HG03060 (cell line): Measurements from ENCODE around the gene NID1.
"Not testable (repeated sequence)": the region's sequence is repeated elsewhere in the genome, so short reads cannot be mapped to it uniquely, and the experiment has no call there.

Experiments
- ATAC-seq: cut with Tn5 transposase; IDR thresholded peaks from one replicate; pipeline ENCODE4 v1.9.1; 2021; ENCODE audit warnings: low read depth, moderate number of reproducible peaks; ENCODE audit not compliant: unreplicated experiment

Gene NID1

GRCh38 chr1:235971571-235972310, 93.1 kb downstream of the NID1 start:
- peak; percentile 88 for ATAC-seq

DNA sequence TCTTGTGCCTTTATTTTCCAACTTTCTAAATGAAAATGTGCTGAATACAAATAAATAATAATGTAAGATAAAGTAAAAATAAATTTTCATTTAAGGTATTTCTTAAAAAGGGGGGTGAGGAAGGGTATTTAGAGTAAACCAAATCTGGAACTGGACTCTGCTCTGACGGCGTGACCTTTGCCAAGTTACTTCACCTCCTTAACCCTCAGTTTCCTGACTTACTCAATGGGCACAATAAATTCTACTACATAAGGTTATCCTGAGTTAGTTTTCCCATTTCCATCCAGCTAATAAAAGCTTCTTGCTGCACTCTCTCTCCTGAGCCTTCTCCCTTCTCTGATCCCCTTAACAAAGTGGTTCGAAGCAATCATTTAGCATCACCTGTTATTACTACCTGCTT, 93.9 kb downstream of the NID1 start:
- no peak for ATAC-seq

DNA sequence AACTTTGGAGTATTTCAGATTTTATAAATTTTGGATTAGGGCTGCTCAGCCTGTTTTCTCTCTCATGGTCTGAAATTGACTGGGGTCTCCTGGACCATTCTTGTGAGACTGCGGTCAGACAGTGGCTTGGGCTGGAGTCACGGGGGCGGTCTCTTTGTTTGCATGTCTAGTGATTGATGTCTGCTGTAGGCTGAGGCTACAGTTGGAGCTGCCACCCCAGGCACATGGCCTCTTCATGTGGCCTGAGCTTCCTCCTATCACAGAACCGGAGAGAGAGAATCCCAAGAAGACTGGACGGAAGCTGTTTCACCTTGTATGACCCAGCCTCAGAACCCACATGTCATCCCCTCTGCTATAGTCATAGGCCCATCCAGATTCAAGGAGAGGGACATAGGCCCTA, 96.1 kb downstream of the NID1 start:
- ATAC-seq = no peak

DNA sequence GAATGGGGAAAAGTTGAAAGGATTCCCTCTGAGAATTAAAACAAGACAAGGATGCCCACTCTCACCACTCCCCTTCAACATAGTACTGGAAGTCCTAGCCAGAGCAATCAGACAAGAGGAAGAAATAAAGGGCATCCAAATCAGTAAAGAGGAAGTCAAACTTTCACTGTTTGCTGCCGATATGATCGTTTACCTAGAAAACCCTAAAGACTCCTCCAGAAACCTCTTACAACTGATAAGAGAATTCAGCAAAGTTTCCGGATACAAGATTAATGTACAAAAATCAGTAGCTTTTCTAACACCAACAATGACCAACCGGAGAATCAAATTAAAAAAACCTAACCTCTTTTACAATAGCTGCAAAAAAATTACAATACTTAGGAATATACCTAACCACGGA, 98.8 kb downstream of the NID1 start:
- not testable (repeated sequence) for ATAC-seq

DNA sequence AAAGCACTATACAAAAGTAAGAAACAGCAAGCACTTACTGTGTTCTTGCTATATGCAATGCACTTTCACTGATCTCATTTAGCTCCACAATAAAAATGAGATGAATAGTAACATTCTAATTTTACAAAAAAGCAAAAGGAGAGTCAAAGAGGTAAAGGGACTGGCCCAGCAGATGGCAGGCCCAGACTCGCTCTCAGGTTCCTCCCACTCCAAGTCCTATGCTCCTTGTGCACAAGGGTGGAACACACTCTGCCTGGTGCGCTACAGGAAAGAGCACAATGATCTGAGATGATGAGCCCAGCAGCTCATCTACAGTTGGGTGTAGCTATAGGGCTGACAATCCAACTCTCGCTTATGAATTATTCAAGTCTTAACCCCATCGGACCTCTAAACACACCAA, 104.1 kb downstream of the NID1 start:
- no peak for ATAC-seq

GRCh38 chr1:235958021-235958420, 106.9 kb downstream of the NID1 start:
- no peak for ATAC-seq

GRCh38 chr1:235955777-235956176, 109.1 kb downstream of the NID1 start:
- ATAC-seq = no peak

GRCh38 chr1:235954306-235955283, 110.3 kb downstream of the NID1 start:
- ATAC-seq = peak; percentile 88

- ATAC-seq = no peak
These were observed 111.1 kb downstream of the NID1 start for GRCh38 chr1:235953801-235954200.

GRCh38 chr1:235952950-235953615, 111.8 kb downstream of the NID1 start:
- no peak for ATAC-seq

DNA sequence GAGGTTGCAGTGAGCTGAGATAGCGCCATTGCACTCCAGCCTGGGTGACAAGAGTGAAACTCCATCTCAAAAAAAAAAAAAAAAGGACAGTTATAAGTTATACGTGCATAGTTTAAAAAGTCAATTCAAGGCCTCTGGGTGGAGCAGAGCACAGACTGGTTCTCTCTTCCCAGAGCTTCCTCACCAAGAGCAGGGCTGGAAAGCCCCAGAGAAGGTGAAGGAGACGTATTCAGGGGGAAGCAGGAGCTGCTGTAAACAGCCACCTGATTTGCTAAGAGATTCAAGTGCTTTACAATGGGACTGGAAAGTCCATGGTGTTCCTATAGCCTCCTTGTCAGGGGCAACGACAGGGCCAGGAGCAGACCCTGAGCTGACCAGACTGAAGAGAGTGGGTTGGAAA, 113.2 kb downstream of the NID1 start:
- ATAC-seq = no peak

DNA sequence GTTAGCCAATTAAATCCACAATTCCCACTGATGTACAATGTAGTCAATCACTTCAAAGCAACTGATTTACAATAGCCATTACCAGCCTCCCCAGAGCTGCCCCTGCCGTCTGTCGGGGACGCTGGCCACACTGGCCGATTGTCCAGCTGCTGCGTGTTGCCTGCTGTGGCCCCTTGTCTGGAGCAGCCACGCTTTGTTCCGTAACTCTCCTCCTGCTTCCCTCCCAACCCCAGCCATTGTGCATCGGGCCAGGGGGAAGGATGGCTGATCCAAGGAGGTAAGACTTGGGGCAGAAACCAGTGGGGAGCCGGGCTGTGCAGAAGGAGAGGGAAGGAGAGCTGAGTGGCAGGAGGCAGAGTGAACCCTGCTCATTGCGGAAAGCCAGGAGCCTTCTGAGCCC, 114.6 kb downstream of the NID1 start:
- ATAC-seq = no peak

DNA sequence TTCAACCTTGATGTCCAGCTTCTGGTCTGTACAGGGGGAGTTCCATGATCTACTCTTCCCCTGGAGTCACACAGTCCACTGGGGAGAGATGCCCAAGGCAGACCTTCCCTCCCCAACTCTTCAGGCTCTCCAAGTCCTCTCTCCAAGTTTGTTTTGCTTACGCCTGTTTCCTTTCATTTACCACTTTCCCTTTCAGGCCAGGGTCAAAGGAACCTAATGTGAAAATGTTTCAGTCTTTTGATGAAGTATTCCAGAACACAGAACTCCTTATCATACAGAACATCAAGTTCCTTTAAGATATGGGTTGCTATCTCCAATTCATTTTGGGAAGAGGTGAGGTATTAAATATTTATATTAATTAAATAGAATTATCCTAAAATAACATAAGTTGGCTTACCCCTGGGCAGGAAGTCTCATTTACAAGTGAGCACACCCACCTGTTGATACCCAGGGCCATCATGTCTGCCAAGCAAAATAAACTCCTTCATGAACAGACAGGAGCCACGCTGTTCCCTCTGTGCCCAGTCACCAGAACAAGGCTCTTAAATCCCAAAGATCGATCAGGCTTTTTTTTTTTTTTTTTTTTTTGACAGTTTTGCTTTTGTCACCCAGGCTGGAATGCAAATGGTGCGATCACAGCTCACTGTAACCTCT, 116.0 kb downstream of the NID1 start:
- no peak for ATAC-seq

- no peak for ATAC-seq
These were observed 116.9 kb downstream of the NID1 start for GRCh38 chr1:235947989-235948388.

DNA sequence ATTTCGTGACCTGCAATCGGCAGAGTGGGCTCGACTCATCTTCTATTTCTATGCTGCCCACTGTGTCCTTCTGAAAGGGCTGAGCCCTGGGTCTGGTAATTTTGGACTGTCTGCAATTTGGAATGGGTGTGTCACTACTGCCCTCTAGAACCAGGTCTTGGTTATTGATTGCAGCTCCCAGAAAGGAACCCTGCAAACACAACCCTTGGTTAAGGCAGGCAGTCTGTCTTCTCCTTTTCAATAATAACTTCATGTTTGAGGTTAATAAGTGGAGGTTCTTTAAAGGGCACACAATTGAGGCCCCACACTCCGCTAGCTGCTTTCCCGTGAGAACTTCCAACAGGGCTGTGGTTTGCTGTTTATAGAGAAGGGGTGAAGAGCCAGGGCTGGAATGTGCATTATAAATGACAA, 118.3 kb downstream of the NID1 start:
- peak; percentile 35 for ATAC-seq

- ATAC-seq = peak; percentile 53
These were observed 118.9 kb downstream of the NID1 start for GRCh38 chr1:235945775-235946570.

GRCh38 chr1:235943581-235944114, 121.2 kb downstream of the NID1 start:
- ATAC-seq = no peak

DNA sequence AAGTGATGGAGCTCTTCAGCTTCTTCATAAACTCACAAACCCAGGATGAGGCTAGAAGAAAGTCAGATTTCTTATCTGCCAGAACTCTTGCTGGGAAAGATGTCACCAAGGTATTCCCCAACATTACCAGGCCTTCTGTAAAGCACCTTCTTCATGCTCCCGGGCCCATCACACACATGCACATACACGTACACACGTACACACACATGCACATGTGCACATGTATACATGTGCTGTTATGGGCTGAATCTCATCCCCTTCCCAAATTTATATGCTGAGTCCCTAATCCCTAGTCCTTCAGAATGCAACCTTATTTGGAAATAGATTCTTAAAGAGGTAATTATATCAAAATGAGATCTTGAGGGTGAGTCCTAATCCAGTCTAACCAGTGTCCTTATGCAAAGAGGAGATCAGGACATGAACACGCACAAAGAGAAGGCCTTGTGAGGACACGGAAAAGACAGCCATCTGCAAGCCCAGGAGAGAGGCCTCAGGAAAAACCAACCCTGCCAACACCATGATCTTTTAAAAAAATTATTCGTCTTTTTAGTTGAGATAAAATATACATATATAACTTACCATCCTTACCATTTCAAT, 121.8 kb downstream of the NID1 start:
- ATAC-seq = no peak

DNA sequence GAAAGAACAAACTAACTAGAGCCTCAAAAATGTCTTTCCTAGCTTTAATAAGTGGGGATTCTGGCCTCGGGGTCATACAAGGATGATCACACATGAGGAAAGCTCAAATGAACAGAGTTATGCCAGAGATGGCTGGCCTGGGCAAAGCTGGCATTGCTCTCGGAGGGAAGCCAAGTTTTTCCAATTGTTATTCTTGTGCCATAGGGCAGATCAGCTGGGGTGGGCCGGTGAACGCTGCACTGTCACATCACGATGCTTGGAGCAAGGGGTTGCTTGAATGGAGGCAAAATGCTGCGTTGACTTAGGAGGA, 122.3 kb downstream of the NID1 start:
- ATAC-seq = no peak
